ENCODE results near the gene CREB1. TPM values are rescaled to one million over a fixed set of nuclear protein-coding genes. Genes with fewer than 3 reads are reported as not detected.
"Not testable (repeated sequence)": the region's sequence is repeated elsewhere in the genome, so short reads cannot be mapped to it uniquely, and the experiment has no call there.

CREB1 gene
- total RNA-seq, 8 experiments from 2014 or later: 12.6 to 41.0 (median 32.9) TPM

DNA sequence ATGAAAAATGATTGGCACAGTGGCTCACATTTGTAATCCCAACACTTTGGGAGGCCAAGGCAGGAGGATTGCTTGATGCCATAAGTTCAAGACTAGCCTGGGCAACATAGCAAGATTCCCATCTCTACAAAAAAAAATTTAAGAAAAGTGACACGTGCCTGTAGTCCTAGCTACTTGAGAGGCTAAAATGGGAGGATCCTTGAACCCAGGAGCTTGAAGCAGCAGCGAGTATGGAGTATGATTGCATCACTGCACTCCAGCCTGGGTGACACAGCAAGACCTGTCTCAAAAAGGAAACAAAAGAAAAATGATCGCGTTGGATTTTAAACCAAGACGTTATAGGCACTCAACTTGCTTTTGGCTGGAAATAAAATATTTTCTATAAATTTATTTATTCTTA, 37.8 kb upstream of the CREB1 start:
- 0 to 97% (median 70%) methylated on average over 1 to 5 of the region's 5 CpGs for WGBS, 10 experiments
- H3K4me1 ChIP-seq (replicated peaks in 1 of 2): no peaks in the 10 kb centered on the region
- in situ Hi-C loops (cut with MboI; ENCODE audit: low pct_unique_long_range_greater_than_20kb in 2 of 9, low sequenced_read_pairs in 9 of 9, unreplicated experiment in 9 of 9): loop anchor here in 5 of 9 experiments (25.0 kb wide), 3 partner anchors 505 to 805 kb away; no protein-coding TSS in a partner anchor
- H3K27ac ChIP-seq: no peak overlapping the region
- ATAC-seq (replicated peaks in 6 of 8): no peak
- no peak overlapping the region for H3K4me3 ChIP-seq

DNA sequence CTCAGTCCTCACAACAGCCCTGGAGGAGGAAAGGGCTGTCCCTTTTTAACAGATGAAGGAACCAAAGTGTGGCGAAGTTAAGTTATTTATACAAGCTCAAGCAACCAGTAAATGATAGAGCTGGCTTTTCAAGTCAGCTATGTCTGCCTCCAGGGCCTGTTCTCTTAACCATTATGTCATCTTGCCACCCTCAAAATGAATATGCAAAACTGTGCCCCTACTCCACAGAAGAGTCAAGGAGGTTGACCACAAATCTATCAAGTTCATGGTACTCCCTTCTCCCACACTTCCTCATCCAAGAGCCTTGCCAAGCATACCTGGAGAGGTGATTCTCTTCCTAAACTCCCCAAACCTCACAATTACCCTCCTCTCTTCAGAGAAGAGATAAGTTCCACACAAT, 37.3 kb upstream of the CREB1 start:
- H3K4me3 ChIP-seq: no peak overlapping the region
- H3K4me1 ChIP-seq (replicated peaks in 1 of 2): no peaks in the 10 kb centered on the region
- in situ Hi-C loops (cut with MboI; ENCODE audit: low pct_unique_long_range_greater_than_20kb in 2 of 9, low sequenced_read_pairs in 9 of 9, unreplicated experiment in 9 of 9): loop anchor here in 5 of 9 experiments (25.0 kb wide), 3 partner anchors 505 to 805 kb away; no protein-coding TSS in a partner anchor
- 0 to 100% (median 42%) methylated on average over 1 of the region's 1 CpG; no CpG with 5 or more reads in 4 of the 10 experiments for WGBS, 10 experiments
- no peak overlapping the region for H3K27ac ChIP-seq
- peak in 1 of 8 experiments; percentile 17 for ATAC-seq (replicated peaks in 6 of 8)

DNA sequence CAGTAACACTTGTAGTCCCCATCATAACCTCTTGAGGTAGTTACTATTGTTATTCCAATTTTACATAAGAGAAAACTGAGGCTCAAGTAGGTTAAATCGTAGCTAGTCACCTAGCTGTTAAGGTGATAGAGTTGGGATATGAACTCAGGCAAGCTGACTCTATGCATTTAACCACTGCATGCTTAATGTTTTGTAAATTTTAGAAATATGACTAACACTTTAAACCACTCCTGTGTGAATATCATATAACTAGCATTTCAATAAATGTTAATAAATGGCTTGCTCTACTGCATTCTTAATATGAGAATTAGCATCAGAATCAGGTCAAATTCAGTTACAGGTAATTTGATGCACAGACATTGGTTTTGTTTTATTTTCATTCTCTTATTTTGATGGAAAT, 35.6 kb upstream of the CREB1 start:
- in situ Hi-C loops (cut with MboI; ENCODE audit: low pct_unique_long_range_greater_than_20kb in 2 of 9, low sequenced_read_pairs in 9 of 9, unreplicated experiment in 9 of 9): loop anchor here in 5 of 9 experiments (25.0 kb wide), 3 partner anchors 507 to 807 kb away; no protein-coding TSS in a partner anchor

DNA sequence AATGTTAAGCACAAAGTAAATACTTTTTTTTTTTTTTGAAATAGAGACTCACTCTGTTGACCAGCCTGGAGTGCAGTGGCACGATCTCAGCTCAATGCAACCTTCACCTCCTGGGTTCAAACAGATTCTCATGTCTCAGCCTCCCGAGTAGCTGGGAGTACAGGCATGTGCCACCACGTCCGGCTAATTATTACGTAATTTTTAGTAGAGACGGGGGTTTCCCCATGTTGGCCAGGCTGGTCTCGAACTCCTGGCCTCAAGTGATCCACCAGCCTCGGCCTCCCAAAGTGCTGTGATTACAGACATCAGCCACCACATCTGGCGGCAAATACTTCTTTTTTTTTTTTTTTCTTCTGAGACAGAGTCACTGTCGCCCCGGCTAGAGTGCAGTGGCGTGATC, 32.8 kb upstream of the CREB1 start:
- not testable (repeated sequence) for H3K4me3 ChIP-seq; H3K27ac ChIP-seq; H3K4me1 ChIP-seq (replicated peaks in 1 of 2); ATAC-seq (replicated peaks in 6 of 8)
- in situ Hi-C loops (cut with MboI; ENCODE audit: low pct_unique_long_range_greater_than_20kb in 2 of 9, low sequenced_read_pairs in 9 of 9, unreplicated experiment in 9 of 9): loop anchor here in 5 of 9 experiments (25.0 kb wide), 3 partner anchors 510 to 810 kb away; no protein-coding TSS in a partner anchor
- WGBS, 10 experiments: 83 to 100% (median 95%) methylated on average over 2 to 8 of the region's 12 CpGs; no CpG with 5 or more reads in 3 of the 10 experiments

More for the DNA sequence above, 35.6 kb upstream of the CREB1 start:
- Histone ChIP-seq H3K4me1 (replicated peaks in 1 of 2) (no peaks in the 10 kb centered on the region), H3K27ac (no peak overlapping the region), H3K4me3 (no peak overlapping the region)
- ATAC-seq (replicated peaks in 6 of 8): peak in 3 of 8 experiments; percentile 48 to 61 (median 55)
- 75 to 80% (median 80%) methylated on average over 1 of the region's 1 CpG; no CpG with 5 or more reads in 6 of the 10 experiments for WGBS, 10 experiments

DNA sequence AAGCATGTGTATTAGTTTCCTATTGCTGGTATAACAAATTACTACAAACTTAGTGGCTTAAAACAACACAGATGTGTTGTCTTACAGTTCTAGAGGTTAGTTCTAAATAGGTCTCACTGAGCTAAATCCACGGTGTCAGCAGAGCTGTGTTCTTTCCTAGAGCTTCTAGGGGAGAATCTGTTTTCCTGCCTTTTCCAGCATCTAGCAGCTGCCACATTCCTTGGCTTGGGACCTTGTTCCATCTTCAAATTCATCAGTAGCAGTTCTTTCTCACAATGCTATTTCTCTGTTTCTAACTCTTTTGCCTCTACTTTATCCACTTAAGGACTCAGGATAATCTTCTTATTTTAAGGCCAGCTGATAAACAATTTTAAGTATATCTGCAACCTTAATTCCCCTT, 32.2 kb upstream of the CREB1 start:
- no peak for ATAC-seq (replicated peaks in 6 of 8)
- in situ Hi-C loops (cut with MboI; ENCODE audit: low pct_unique_long_range_greater_than_20kb in 2 of 9, low sequenced_read_pairs in 9 of 9, unreplicated experiment in 9 of 9): loop anchor here in 5 of 9 experiments (25.0 kb wide), 3 partner anchors 510 to 810 kb away; no protein-coding TSS in a partner anchor
- no peak overlapping the region for H3K27ac ChIP-seq
- 88 to 100% (median 100%) methylated on average over 1 of the region's 1 CpG; no CpG with 5 or more reads in 5 of the 10 experiments for WGBS, 10 experiments
- no peaks in the 10 kb centered on the region for H3K4me1 ChIP-seq (replicated peaks in 1 of 2)
- H3K4me3 ChIP-seq: no peak overlapping the region

DNA sequence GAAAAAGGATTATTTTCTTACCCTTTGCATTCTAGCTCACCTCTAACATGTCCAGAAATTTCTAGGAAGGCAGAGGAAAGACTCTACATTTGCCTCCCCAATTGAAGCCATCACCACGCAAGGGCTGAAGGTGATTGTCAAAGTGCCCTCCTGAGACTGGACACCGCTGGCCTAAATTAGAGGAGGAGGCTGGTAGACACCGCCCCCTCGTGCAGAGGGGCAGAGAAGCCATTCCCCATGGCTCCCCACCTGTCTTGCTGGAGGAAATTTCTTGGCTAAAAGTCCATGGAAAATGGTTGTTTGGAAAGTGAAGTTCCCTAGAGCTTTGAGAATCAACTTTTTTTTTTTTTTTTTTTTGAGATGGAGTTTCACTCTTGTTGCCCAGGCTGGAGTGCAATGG, 31.3 kb upstream of the CREB1 start:
- Histone ChIP-seq H3K27ac (no peak overlapping the region), H3K4me3 (no peak overlapping the region), H3K4me1 (replicated peaks in 1 of 2) (peaks cover 0 to 4% of the 10 kb centered on the region in 2 donors)
- ATAC-seq (replicated peaks in 6 of 8): no peak
- WGBS, 10 experiments: 0 to 100% (median 82%) methylated on average over 1 to 3 of the region's 4 CpGs; no CpG with 5 or more reads in 6 of the 10 experiments
- in situ Hi-C loops (cut with MboI; ENCODE audit: low pct_unique_long_range_greater_than_20kb in 2 of 9, low sequenced_read_pairs in 9 of 9, unreplicated experiment in 9 of 9): loop anchor here in 5 of 9 experiments (25.0 kb wide), 3 partner anchors 511 to 811 kb away; no protein-coding TSS in a partner anchor

DNA sequence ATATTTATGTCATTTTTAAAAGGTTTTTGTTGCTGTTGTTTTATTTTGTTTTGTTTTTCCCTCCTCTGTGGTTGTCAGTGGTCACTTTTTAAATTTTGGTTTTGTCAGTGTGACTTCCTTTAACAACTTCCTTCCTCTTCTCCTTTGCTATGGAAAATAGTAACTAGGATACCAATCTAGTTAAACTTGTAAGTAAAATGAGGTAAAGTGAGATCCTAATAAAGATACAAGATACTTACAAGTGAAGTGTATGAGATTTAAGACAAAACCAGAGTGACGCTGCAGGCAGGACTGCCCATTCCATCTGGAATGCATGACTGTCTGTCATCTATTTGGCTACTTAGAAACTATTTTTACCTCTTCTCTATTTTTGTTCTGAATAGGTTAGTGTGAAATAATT, 30.6 kb upstream of the CREB1 start:
- H3K4me3 ChIP-seq: no peak overlapping the region
- no peak for ATAC-seq (replicated peaks in 6 of 8)
- 44 to 100% (median 100%) methylated on average over 1 of the region's 1 CpG for WGBS, 10 experiments
- no peak overlapping the region for H3K27ac ChIP-seq
- H3K4me1 ChIP-seq (replicated peaks in 1 of 2): peaks cover under 1 to 5% of the 10 kb centered on the region in 2 donors
- in situ Hi-C loops (cut with MboI; ENCODE audit: low pct_unique_long_range_greater_than_20kb in 2 of 9, low sequenced_read_pairs in 9 of 9, unreplicated experiment in 9 of 9): loop anchor here in 5 of 9 experiments (25.0 kb wide), 3 partner anchors 512 to 812 kb away; no protein-coding TSS in a partner anchor

DNA sequence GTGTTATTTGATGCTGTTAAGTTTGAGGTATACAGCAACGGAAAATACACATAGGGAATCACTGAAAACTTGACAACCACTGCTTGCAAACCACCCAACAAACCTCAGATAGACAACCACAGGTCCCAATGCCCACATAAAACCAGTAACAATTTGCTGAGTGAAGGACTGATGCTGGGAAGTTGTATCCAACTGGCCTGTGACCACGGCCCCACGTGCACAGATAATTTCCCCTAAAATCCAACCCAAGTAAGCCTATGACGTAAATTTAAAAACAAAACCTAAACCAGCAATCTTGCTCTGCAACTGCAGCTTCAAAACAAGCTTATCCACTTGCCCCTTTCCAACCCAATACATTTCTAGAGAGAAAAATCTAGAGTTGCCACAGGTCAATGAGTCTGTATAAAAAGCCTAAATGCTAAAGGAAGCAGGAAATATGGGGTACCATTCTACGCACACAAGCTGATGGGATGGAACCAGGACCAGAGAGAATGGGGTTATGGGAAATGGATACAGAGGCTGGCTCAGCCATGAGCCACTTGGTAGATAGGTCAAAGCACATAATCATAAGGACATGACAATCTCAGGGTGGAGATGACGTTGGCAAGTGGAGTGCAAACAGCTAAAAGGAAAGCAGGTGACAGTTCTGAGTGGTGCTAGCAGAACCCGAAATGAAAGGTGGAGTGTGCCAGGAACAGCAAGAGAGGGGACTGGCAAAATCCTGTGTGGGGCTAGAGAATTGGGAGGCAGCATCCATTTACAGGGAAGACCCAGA, 27.8 kb upstream of the CREB1 start:
- 90 to 100% (median 97%) methylated on average over 1 to 6 of the region's 7 CpGs for WGBS, 10 experiments
- Histone ChIP-seq H3K4me1 (replicated peaks in 1 of 2) (peaks cover 17 to 22% of the 10 kb centered on the region in 2 donors), H3K4me3 (no peak overlapping the region), H3K27ac (no peak overlapping the region)
- no peak for ATAC-seq (replicated peaks in 6 of 8)
- in situ Hi-C loops (cut with MboI; ENCODE audit: low pct_unique_long_range_greater_than_20kb in 2 of 9, low sequenced_read_pairs in 9 of 9, unreplicated experiment in 9 of 9): no loop called here

DNA sequence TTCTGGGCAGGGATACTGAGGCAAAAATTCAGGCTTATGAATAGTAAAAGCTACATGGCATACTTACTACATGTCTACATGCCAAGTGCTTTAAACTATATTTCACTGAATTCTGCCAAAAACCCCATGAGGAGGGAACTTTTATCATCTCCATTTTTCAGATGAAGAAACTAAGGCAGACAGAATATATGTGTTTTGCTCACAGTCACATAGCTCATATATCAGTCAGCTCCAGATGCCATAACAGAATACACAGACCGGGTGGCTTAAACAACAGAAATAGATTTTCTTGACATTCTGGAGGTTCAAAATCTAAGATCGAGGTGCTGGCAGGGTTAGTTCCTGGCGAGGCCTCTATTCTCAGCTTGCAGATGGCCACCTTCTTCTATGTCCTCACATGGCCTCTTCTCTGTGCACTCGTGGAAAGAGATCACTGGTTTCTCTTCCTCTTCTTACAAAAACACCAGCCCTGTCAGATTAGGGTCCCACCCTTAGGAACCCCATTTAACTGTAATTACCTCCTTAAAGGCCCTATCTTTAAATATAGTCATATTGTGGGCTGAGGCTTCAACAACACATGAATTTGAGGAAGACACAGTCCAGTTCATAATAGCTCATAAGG, 27.1 kb upstream of the CREB1 start:
- no peak for ATAC-seq (replicated peaks in 6 of 8)
- no peak overlapping the region for H3K27ac ChIP-seq
- in situ Hi-C loops (cut with MboI; ENCODE audit: low pct_unique_long_range_greater_than_20kb in 2 of 9, low sequenced_read_pairs in 9 of 9, unreplicated experiment in 9 of 9): no loop called here
- H3K4me1 ChIP-seq (replicated peaks in 1 of 2): peaks cover 17 to 22% of the 10 kb centered on the region in 2 donors
- WGBS, 10 experiments: 60 to 94% (median 88%) methylated on average over 1 to 4 of the region's 4 CpGs; no CpG with 5 or more reads in 2 of the 10 experiments
- H3K4me3 ChIP-seq: no peak overlapping the region

DNA sequence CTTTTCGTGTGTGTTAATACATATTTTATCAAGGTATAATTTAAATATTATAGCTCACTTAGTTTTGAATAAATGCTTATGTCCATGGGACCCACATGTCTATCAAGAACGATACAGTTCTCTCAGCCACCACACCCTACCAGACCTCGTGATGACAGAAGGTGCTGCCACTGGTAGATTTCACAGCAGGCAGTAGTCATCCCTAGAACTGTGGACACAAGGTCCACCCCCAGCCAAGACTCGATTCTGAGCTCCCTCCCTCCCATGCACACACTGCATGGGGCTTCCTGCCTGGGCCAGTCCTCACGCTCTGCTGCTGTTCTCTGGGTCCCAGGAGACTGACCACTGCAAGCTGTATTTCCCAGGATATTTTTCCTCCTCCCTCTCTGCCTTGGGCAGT, 26.5 kb upstream of the CREB1 start:
- Histone ChIP-seq H3K27ac (no peak overlapping the region), H3K4me1 (replicated peaks in 1 of 2) (peaks cover 17 to 22% of the 10 kb centered on the region in 2 donors), H3K4me3 (no peak overlapping the region)
- ATAC-seq (replicated peaks in 6 of 8): peak; percentile 32 to 92 (median 73)
- in situ Hi-C loops (cut with MboI; ENCODE audit: low pct_unique_long_range_greater_than_20kb in 2 of 9, low sequenced_read_pairs in 9 of 9, unreplicated experiment in 9 of 9): no loop called here
- 10 to 89% (median 60%) methylated on average over 1 to 5 of the region's 5 CpGs; no CpG with 5 or more reads in 3 of the 10 experiments for WGBS, 10 experiments

DNA sequence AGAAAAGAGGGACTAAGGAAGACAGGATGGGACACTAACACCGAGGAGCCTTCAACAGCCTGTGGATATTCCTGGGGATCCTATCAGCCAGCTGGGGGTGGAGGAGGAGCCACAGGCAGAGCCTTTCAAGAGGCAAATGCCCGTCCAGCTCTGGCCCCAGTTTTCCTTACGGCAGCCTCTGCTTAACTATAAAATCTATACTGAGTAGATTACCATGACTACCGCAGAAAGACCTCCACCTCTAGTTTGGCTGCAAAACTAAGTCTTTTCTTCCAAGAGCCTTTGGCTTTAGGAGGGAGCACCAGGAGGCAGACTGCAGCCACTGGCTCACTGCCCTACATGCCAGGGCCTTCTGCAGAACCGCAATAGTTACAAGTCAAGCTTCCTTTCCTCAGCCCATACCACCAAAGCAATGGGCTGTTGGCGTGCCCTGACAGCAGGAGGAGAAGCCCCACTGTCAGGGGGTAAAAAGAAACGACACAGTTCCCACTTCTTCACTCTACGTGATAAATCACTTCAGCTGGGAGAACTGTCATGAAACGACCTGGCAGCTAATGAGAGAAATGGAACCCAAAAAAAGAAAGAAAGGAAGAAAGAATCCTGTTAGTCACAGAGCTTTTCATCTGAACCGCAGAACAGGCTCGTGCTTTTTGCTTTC, 25.1 kb upstream of the CREB1 start:
- 5 to 74% (median 10%) methylated on average over 1 to 10 of the region's 11 CpGs; no CpG with 5 or more reads in 1 of the 10 experiments for WGBS, 10 experiments
- in situ Hi-C loops (cut with MboI; ENCODE audit: low pct_unique_long_range_greater_than_20kb in 2 of 9, low sequenced_read_pairs in 9 of 9, unreplicated experiment in 9 of 9): no loop called here
- peak in 5 of 8 experiments; percentile 72 to 89 (median 82) for ATAC-seq (replicated peaks in 6 of 8)

DNA sequence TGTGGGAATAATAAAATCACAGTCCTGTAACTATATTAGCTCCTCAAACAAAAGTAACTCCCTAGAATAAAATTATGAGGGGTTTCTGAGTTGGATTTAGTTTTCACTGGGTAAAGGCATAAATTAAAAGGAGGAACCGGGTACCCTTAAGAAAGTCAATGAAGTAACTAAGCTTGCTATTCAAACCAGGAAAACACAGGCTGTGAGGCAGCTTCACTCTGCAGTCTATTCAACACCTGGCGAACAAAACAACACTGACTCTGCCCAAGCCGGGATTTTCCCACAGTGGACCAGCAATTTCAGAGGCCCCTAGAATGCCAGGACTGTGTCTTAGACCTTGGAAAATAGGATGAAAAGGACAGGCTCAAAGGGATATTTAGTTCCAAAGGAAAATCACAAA, 24.6 kb upstream of the CREB1 start:
- in situ Hi-C loops (cut with MboI; ENCODE audit: low pct_unique_long_range_greater_than_20kb in 2 of 9, low sequenced_read_pairs in 9 of 9, unreplicated experiment in 9 of 9): no loop called here
- Histone ChIP-seq H3K4me3 (peak overlapping the region in 1 of 5 donors; percentile 5), H3K27ac (no peak overlapping the region), H3K4me1 (replicated peaks in 1 of 2) (peaks cover 17 to 22% of the 10 kb centered on the region in 2 donors)
- WGBS, 10 experiments: 0 to 100% (median 23%) methylated on average over 1 to 3 of the region's 3 CpGs
- ATAC-seq (replicated peaks in 6 of 8): peak in 6 of 8 experiments; percentile 11 to 57 (median 37)

More for the DNA sequence above, 25.1 kb upstream of the CREB1 start:
- H3K4me1 ChIP-seq (replicated peaks in 1 of 2): peaks cover 17 to 22% of the 10 kb centered on the region in 2 donors
- peak overlapping the region in 1 of 5 donors; percentile 5 for H3K4me3 ChIP-seq
- no peak overlapping the region for H3K27ac ChIP-seq
